LNCAP (cell line): ENCODE data around the gene LAPTM4A.

Experiments used
- TF ChIP-seq, protein P1 (sequence below): fragments of 450-650 bp; IDR thresholded peaks from 2 replicates; pipeline ENCODE4 v1.5.1; 2017; ENCODE audit warnings: mild to moderate bottlenecking

The LAPTM4A gene

DNA sequence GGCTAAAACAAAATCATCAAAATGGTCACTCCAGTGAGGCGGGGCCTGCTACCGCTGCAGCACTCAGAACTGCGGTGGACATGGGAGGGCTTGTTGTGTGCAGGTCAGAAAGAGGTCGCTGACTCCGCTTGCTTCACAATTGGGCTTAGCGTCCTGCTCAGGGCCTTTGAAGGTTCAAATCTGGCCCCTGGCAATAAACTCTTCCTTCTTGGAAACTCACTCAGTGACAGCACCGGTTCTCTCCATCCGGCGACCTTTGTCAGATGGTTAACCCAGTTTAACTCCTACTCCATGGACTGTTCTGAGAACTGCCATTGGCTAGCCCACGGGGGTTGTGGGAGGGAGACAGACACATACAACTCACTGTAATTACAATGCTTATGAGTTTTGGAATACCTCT, 29.0 kb upstream of the LAPTM4A start:
- TF ChIP-seq, protein P1, sequence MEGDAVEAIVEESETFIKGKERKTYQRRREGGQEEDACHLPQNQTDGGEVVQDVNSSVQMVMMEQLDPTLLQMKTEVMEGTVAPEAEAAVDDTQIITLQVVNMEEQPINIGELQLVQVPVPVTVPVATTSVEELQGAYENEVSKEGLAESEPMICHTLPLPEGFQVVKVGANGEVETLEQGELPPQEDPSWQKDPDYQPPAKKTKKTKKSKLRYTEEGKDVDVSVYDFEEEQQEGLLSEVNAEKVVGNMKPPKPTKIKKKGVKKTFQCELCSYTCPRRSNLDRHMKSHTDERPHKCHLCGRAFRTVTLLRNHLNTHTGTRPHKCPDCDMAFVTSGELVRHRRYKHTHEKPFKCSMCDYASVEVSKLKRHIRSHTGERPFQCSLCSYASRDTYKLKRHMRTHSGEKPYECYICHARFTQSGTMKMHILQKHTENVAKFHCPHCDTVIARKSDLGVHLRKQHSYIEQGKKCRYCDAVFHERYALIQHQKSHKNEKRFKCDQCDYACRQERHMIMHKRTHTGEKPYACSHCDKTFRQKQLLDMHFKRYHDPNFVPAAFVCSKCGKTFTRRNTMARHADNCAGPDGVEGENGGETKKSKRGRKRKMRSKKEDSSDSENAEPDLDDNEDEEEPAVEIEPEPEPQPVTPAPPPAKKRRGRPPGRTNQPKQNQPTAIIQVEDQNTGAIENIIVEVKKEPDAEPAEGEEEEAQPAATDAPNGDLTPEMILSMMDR, result no peak

DNA sequence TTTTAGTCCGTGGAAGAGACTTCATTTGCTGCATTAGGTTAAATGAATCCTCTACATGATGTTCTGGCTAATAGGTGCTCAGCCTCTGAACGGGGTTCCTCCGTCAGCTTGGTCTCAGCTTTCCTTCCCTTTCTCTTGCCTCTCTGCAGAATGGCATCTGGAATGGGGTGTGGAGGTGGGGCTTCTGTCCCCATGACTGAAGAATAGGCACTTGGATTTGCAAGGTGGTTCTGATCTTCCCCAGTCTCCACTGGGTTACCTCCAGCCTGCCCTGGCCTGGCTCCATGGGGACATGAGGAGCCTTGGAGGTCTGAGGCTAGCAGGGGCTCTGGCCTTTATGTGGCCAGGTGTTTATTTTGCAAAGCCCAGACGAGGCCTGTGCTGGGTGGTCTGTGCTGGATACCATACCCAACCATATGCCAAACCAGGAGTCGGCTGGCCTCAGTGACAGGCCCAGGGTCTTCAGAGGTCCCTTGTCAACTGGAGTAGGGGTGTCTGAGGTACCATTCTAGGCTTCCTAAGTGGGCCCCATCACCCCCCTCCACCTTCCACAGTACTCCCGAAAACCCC, 28.2 kb upstream of the LAPTM4A start:
- TF ChIP-seq, protein P1, result no peak

DNA sequence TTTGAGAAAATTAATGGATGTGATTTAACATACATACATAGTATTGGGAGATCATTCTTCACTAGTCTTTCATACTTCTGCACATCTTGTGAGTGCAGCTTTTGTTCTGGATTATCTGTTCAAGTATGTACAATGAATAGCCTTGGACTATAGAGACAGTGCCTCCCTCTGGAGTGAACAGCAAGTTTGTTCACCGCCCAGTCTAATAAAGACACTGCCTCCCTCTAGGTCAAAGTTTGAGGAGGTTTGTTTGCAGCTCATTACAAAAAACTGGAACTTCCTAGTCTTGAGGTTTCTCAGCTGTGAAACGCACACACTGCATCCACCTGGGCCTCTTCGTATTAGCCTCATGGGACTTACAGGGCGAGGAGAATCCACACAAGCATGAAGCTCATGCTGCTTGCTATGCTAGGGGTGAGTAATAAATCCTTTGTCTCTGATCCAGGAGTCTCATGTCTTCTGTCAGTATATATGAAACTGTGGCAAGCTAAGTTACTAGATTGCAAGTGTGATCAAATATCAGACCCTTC, 26.0 kb upstream of the LAPTM4A start:
- TF ChIP-seq, protein P1, result no peak

DNA sequence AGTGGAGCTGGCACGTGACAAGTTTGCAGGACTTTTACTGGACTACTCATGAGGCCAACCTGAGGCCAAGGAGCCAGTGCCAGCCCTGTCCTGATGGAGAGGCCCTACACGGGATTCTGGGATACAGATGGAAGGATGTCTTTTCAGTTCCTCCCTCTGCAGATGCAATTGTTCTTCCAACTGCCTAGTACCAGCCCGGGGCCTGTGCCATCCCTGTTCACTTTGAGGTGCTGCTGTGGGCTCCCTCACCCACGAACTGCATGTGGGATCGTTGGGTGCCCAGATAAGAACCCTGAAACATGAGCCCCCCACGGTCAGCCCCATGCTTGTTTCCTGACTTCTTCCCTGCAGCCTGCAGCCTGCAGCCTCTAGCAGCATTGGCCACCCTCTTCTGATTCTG, 25.3 kb upstream of the LAPTM4A start:
- TF ChIP-seq, protein P1, result no peak

DNA sequence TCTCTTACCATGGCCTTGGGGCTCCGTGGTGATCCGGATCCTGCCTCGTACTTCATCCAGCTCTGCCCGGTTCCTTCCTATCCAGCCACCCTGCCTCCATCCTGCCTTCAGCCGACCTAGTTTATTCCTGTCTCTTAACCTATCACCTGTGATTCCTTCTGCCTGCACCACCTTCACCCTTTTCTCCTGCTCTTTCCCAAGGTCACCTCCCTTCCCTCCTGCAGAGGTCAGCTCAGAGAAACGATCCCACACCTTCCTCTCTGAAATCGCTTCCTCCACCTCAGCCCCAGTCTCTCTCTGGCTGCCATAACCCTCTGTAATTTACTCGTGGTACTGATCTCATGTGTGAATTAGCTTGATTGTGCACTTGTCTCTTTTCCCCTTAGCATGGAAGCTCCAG, 23.5 kb upstream of the LAPTM4A start:
- TF ChIP-seq, protein P1, result no peak

DNA sequence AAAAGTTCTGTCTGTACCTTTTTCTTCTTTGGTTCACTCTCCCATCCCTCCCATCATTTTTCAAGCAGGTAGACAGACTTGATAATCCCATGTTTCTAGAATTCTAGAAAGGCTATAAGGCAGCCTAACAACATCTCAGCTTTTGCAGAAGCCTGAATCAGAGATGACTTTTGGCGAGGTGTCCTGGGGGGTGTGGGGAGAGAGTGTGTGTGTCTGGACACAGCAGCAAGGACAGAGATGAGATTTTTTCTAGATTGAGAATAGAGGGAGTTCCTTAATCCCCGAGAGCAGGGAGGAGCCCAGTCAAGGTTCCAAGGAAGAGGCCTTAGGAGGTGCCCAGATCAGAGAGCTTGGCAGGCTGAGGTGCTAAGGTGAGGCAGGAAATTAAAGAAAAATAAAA, 22.0 kb upstream of the LAPTM4A start:
- TF ChIP-seq, protein P1, result no peak

DNA sequence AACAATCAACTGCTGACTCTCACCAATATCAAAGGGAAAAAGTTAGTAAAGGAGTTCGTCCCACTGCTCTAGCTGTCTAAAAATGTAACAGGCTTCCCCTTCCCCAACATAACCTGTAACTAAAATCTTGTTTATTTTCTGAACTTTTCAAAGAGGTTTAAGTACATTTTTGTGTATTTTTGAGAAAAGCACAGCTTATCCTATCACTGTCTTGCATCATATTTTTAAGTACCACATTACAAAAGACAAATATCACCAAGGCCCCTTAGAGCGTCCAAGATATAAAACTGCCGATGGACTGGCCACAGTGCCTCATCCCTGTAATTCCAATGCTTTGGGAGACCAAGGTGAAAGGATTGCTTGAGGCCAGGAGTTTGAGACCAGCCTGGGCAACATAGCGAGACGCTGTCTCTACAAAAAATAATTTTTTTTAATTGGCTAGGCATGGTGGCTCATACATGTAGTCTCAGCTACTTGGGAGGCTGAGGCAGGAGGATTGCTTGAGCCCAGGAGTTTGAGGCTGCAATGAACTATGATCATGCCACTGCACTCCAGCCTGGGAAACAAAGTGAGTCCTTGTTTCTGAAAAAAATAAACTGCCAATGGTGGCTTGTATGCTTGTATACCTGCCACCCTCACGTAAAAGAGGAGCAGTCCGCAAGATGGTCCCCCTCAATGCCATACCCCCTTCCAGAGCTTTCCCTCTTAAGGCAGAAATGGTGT, 21.2 kb upstream of the LAPTM4A start:
- TF ChIP-seq, protein P1, result no peak
